C1 segment of cervical spinal cord (tissue), 14 donors: Measurements from ENCODE around the gene TPSG1.
"Not testable (repeated sequence)": the region's sequence is repeated elsewhere in the genome, so short reads cannot be mapped to it uniquely, and the experiment has no call there.

Source experiments
- DNase-seq, 14 donors: peaks; one replicate each; lab custom pipeline; 2025; lab: John Stamatoyannopoulos, UW

The TPSG1 gene

DNA sequence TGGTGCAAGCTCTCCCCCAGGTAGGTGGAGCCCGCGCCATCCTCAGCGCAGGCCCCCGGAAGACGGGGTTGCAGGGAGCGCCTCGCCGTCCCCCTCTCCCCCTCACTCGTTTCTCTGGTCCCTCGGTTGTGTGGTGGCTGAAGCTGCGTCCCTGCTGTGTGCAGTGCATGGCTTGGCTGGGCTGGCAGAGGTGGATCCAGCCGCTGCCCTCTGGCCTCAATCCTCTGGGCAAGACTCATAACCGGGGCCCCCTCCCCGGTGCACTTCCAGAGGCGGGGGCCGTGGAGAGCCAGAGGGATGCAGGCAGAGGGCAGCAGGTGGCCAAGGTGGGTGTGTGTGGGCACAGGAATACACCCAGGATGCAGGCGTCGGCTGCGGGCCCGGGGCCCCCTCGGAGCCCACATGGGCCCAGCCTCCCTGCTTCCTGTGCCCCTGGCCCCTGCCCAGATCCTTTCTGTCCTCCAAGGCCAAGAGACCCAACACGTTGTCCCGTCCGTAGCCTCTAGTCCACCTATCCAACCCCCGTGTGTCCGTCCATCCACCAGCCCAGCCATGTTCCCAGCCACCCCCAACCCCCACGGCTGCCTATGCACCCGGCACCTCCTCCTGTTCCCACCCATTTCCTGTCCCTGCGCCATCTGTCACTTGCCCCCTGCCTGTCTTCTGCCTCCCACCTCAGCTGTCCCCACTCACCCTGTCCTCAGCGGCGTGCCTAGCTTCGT, 9.3 kb downstream of the TPSG1 start:
- no peak for DNase-seq

DNA sequence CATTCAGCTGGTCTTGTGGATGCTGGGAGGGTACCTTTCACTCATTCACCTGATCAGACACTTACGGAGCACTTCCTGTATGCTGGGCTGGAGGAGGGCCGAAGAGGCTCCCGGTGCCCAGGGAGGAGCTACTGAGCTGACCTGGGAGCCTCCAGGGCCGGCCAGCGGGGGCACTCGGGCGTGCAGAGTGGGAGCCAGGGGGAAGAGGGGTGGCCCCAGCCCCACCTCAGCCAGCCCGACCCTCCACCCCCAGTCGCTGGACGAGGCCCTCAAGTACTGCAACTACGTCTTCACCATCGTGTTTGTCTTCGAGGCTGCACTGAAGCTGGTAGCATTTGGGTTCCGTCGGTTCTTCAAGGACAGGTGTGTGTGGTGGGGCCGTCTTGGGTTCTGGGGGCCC, 10.3 kb downstream of the TPSG1 start:
- no peak for DNase-seq

DNA sequence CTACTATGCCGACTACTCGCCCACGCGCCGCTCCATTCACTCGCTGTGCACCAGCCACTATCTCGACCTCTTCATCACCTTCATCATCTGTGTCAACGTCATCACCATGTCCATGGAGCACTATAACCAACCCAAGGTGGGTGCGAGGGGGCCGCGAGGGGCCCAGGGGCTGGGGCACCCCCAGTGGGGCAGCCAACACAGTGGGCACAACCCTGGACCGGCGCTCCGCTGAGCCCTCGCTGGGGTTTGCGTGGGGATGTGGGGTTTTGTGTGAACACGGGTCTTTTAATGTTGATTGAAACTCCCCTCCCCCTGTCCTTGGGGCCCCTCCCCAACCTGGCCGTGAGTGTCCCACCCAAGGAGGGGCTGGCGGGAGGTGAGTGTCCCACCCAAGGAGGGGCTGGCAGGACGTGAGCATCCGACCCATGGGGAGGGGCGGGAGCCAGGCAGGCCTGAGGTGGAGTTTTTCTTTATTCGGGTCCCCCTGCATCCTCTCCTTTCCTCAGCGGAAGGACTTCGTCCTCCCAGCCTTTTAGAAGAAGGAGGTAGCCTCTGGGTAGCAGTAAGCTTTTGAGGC, 11.2 kb downstream of the TPSG1 start:
- DNase-seq, result no peak

DNA sequence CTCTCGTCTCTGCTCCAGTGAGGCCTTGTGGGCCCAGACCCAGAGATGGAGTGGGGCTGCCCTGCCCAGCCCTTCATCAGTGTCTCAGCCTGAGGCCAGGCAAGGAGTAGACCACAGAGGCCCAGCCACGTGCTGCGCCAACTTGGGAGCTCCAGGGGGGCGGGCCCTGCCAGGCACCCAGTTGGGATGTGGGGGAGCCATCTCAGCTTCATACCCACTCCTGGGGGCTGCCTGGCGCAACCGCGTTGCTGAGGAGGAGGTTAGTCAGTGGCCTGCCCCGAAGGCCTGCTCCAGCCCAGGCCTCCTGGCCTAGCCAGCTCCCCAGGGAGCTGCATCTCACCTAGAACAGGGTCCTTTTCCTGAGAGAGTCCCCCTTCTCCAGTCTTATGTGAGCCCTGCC, 11.8 kb downstream of the TPSG1 start:
- DNase-seq, result no peak

DNA sequence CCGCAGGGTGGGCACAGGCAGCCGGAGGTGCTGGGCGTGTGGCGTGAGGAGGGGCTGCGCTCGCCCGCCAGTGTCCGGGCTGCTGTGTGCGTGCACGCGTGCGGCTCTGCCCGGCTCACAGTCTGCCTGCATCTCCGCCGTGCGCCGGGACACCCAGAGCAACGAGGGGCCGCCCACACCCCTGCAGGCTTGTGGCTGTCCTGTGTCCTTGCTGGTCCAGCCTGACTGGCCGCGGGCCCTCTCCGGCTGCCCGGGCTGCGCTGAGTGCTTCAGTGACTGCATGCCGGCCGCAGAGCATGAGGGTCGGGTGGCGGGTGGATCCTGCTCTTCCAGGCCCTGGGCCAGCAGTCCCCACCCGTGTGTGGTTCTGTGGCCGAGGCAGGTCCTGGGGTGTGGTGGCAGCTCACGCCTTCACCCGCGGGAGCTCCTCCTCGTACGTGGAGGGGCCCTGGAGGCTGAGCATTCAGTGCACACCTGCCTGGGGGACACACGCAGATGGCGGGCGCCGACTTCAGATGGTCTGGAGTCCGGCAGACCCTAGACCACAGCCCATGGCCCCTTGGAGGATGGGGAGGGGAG, 12.4 kb downstream of the TPSG1 start:
- no peak for DNase-seq

DNA sequence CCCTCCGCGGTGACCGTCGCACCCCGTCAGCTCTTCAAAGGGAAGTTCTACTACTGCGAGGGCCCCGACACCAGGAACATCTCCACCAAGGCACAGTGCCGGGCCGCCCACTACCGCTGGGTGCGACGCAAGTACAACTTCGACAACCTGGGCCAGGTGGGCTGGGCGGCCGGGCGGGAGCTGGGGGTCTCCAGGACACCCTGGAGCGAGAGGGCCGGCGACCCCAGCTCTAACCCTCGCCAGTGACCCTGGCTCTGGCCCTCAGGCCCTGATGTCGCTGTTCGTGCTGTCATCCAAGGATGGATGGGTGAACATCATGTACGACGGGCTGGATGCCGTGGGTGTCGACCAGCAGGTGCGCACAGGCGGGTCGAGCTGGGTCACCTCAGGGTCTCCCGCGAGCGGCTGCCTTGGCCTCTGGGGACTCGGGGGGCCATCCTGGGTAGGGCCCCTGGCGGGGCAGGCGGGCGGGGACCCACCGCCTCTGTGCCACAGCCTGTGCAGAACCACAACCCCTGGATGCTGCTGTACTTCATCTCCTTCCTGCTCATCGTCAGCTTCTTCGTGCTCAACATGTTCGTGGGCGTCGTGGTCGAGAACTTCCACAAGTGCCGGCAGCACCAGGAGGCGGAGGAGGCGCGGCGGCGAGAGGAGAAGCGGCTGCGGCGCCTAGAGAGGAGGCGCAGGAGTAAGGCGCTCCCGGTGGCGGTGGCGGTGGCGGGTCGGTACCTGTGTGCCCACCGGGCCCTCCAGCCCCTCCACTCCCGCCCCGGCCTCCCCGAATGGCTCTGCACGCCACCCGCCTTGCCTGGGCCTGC, 13.4 kb downstream of the TPSG1 start:
- DNase-seq, result no peak

DNA sequence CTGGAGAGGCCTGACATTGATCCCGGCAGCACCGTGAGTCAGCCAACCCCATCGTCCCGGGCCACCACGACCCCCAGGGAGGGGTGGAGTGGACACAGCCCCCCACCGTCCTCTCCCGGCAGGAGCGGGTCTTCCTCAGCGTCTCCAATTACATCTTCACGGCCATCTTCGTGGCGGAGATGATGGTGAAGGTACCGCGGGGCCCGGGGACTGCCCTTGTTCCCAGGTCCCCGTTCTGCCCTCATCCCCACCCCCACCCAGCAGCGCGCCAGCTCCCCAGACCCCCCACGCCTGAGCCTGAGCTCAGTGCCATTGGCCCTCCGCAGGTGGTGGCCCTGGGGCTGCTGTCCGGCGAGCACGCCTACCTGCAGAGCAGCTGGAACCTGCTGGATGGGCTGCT, 14.6 kb downstream of the TPSG1 start:
- DNase-seq, result no peak

DNA sequence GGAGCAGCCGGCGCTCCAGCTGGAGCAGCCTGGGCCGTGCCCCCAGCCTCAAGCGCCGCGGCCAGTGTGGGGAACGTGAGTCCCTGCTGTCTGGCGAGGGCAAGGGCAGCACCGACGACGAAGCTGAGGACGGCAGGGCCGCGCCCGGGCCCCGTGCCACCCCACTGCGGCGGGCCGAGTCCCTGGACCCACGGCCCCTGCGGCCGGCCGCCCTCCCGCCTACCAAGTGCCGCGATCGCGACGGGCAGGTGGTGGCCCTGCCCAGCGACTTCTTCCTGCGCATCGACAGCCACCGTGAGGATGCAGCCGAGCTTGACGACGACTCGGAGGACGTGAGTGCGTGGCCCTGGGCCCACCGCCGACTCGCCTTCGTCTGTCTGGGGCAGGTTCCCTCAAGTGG, 16.0 kb downstream of the TPSG1 start:
- no peak for DNase-seq

DNA sequence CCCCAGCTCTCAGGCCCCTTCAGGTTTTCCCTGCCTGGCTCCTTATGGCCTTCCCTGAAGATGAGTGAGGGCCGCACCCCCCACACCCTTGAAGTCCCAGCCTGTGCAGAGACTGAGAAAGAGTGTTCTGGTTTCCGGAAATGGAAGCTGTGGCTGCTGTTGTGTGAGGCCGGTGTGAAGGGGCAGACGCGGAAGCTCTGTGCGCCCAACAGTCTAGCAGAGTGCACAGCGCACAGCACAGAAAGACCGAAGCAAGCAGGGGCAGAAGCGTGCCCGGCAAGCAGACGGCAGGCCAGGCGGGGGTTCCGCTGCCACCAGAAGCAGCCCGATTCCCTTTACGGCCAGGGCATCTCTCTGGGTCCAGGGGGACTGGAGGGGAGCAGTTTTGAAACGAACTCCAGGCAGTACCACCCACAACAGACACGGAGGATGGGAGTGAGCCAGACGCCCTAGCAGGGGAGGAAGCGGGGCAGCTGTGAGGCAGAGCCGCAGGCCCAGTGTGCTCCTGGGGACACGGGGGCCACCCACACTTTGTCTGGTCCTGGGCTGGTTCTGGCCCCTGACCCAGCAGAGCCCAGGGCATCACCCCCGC, 16.7 kb downstream of the TPSG1 start:
- no peak for DNase-seq

DNA sequence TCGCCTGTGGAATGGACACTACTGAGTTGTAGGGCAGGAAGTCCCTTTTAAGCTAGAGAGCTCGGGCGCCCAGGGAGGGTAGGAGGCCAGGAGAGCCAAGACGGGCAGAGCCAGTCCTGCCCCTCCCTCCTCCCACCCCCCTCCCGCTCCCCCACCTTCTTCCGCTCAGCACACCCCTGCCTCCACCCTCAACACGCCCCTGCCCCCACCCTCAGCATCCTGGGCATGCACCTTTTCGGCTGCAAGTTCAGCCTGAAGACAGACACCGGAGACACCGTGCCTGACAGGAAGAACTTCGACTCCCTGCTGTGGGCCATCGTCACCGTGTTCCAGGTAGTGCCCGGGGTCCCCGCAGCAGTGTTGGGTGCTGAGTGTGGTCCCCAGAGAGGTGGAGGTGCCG, 18.3 kb downstream of the TPSG1 start:
- no peak for DNase-seq

DNA sequence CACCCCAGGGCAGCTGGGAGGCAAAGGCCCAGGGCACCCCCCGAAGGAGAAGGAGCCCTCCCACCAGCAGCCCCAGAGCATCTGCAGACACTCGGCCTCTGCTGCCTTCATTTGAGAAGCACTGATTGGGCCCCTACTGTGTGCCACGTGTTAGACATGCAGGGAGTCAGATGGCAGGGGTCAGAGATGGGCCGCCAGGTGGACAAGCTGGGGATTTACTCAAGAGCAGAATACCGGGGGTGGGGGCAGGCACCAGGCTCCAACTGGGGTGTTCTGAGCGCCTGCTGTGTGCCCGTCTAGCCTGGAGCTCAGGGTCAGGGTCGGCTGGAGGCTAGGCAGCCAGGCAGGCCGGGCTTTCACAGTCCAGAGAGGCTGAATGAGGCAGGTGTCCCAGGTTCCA, 18.7 kb downstream of the TPSG1 start:
- no peak for DNase-seq

DNA sequence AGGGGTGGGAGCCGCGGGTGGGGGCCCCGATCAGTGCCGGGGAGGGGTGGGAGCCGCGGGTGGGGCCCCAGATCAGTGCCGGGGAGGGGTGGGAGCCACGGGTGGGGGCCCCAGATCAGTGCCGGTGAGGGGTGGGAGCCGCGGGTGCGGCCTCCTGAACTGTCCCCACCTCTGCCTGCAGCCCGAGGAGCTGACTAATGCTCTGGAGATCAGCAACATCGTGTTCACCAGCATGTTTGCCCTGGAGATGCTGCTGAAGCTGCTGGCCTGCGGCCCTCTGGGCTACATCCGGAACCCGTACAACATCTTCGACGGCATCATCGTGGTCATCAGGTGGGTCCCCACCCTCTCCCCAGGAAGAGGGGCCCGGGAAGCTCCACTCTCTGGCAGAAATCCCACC, 20.1 kb downstream of the TPSG1 start:
- DNase-seq, result no peak

DNA sequence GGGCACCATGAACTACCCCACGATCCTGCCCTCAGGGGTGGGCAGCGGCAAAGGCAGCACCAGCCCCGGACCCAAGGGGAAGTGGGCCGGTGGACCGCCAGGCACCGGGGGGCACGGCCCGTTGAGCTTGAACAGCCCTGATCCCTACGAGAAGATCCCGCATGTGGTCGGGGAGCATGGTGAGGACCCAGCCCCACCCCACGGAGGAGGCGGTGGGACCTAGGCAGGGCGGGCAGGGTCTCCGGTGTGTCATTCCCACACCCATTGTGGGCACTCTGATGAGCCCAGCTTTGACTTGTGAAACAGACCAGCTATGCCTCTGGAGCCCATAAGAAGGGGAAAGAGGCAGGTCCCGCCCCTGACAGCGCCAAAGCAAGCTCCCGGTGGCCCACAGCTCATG, 22.8 kb downstream of the TPSG1 start:
- no peak for DNase-seq

DNA sequence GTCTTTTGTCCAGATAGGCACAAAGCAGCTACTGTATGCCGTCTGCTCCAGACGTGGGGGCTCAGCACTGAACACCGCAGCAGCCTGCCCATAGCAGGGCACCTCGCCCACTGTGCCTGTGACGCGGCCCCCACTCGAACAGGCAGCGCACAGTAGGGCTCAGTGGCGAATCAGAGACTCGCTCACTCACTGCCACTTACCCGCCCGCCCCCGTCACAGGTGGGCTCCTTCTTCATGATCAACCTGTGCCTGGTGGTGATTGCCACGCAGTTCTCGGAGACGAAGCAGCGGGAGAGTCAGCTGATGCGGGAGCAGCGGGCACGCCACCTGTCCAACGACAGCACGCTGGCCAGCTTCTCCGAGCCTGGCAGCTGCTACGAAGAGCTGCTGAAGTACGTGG, 23.6 kb downstream of the TPSG1 start:
- DNase-seq, result no peak

DNA sequence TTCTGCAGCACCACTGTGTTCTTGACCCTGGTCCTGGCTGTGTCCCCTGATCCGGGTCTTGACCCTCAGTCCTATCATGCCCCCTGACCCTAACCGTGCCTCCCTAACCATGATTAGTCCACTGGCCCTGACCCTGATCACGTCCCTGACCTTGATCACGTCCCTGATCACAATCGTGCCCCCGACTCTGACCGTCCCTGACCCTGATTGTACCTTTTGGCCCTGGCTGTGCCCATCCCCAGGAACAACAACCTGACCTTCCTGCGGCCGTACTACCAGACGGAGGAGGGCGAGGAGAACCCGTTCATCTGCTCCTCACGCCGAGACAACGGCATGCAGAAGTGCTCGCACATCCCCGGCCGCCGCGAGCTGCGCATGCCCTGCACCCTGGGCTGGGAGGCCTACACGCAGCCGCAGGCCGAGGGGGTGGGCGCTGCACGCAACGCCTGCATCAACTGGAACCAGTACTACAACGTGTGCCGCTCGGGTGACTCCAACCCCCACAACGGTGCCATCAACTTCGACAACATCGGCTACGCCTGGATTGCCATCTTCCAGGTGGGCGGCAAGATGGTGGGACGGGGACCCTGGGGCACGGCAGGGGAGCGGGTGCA, 24.9 kb downstream of the TPSG1 start:
- DNase-seq, result no peak

DNA sequence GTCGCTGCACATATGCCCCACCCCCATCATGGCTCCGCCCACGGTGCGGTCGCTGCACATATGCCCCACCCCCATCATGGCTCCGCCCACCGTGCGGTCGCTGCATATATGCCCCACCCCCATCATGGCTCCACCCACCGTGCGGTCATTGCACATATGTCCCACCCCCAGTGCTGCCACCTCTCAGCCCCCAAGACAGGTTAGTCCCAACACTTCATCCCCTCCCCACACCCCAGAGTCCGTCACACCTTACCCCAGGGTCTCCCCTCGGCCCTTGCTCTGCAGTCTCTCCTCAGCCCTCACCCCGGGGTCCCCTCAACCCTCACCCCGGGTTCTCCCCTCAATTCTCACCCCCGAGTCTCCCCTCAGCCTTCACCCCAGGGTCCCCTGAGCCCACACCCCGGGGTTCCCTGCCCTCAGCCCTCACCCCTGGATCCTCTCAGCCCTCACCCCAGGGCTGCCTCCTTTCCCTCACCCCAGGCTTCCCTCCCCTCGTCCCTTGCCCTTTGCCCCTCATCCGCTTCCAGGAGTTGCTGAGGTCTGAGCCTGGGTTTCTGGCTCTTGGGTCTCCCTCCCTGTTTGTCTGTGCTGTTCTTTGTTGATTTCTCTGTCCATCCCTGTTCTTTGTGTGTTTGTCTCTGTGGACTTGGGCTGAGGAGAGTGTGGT, 25.6 kb downstream of the TPSG1 start:
- DNase-seq, result no peak

DNA sequence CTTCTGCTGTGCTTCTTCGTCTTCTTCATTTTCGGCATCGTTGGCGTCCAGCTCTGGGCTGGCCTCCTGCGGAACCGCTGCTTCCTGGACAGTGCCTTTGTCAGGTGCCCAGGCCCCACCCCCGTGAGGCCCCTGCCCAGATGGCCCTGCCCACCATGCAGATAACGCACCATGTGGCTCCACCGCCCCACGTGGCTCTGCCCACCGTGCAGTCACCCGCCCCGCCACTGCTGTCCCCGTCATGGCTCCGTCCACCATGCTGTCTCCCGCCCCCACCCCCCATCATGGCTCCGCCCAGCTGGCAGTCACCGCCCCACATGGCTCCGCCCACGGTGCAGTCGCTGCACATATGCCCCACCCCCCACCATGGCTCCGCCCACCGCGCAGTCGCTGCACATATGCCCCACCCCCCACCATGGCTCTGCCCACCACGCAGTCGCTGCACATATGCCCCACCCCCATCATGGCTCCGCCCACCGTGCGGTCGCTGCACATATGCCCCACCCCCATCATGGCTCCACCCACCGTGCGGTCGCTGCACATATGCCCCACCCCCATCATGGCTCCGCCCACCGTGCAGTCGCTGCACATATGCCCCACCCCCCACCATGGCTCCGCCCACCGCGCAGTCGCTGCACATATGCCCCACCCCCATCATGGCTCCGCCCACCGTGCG, 26.3 kb downstream of the TPSG1 start:
- DNase-seq, result not testable (repeated sequence)

DNA sequence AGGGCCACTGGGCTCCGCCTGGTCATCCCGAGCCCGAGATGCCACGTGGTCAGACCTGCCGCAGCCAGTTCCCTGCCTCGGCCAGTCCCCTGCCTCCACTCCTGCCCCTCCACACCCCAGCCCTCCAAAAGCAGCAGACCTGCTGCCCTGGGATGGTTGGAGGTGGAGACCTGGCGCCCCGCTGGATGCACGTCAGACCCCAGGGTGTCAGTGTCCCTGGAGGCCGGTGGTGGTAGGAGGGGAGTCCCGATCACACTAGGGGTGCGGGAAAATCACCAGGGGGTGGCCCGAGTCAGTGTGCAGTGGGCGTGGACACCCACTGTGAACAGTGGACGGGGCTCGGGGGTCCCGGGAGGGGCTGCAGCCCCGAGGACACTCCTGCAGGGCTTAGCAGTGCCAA, 26.9 kb downstream of the TPSG1 start:
- DNase-seq, result no peak

DNA sequence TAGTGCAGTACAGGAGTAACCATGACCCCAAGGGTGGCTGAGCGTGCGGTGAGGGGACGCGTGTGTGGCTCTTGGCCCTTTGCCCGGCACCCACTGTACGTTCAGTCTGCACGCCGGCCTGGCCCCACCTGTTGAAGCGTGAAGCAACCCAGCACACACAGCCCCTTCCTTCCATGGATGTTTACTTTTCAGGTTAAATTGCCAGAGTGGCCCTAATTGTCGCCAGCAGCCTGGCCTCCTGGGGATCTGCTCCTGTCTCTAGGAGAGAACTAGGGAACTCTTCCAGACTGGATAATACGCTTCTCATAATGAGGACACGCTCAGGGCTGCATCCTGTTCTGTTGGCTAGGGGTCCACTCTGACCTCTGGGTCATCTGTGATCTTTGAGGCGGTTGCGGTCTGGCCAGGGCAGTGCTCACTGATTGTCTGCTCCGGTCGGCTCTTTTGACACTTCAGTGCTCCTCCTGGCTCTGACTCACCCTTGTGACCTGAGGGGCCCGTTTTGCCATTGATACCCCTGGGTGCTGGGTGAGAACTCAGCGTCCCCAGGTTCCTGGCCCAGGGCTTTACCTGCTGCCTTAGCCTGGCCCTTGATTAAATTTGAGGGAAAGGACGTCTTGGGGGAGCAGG, 27.7 kb downstream of the TPSG1 start:
- no peak for DNase-seq

DNA sequence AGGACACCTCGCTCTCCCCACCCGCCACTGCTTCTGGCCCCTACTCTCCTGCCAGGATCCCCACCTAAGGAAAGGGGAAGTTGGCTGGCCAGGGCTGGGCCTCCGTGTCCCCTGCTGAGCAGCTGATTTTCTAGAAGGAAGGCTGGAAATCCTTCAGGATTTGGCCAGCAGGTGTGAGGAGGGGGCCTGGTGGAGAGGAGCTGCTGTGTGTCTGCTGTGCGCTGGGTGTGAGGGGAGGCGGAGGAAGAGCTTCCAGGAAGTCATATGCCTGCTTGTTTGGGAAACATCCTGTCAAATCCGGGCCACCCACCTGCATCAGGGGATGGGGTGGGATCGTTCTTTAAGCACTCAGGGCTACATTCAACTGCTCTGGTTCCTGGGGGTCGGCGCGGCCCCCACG, 28.6 kb downstream of the TPSG1 start:
- no peak for DNase-seq
